ENCODE data around the gene SNED1. TPM values are rescaled to one million over a fixed set of nuclear protein-coding genes. Genes with fewer than 3 reads are reported as not detected.

SNED1 gene
- total RNA-seq, 1 experiment from 2014 or later: 0.07 TPM

DNA sequence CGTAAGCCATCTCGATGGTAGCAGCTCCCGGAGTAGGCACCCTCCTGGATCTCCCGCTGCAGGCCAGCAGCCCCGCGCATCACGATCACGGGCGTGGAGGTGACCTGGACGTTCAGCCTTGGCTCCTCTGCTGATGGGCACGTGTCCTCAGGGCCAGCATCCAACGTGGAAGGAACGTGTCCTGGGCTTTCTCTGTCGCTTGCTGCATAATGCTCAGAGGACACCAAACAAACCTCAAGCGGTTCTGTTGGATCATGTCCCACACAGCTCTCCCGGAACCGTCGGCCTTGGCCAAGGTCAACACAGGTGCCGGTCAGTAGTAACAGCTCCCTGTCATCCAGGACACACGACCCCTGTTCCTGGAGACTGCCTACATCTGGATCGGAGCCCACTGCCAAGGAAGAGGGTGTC lies 127.8 kb downstream of the SNED1 start:
- in situ Hi-C loops (cut with HindIII; ENCODE audit: low sequenced_read_pairs): no loop called here

DNA sequence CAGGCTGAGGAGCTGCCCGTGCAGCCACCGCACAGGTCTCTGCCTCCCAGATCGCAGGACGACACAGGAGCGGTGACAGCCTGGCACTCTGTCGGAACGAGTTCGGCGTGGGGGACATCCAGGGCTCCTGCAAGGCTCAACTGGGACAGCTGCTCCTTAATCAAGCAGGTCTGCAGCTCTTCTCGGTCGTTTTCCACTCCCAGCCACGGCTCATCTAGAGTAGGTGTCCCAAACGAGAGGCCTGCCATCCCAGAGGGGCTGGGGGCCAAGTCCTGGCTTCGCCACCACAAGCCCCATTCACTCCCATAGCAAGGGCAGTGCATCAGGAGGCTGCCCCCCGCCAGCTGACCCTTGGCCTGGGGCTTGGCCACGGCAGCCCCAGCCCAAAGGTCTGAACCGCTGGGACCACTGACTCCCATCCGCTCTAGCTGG lies 128.4 kb downstream of the SNED1 start:
- no peak for DNase-seq (ENCODE audit: low spot score)
- in situ Hi-C loops (cut with HindIII; ENCODE audit: low sequenced_read_pairs): no loop called here

More for the DNA sequence above, 127.8 kb downstream of the SNED1 start:
- DNase-seq (ENCODE audit: low spot score): no peak

DNA sequence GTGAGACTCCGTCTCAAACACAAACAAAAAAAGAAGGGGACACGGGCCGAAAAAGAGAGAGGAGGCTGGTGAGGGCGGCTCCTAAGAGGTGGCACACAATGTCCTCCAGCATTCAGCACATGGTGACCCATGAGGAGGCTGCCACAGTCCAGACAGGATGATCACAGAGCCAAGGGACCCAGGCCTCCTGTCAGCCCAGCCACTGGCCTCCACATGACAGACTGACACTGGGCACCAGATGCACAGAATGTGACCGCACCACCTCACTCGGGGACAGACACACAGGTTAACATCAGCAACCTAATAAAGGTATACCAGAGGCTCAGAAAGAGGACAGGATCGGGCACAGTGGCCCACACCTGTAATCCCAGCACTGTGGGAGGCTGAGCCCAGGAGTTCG lies 129.8 kb downstream of the SNED1 start:
- in situ Hi-C loops (cut with HindIII; ENCODE audit: low sequenced_read_pairs): no loop called here
- DNase-seq (ENCODE audit: low spot score): no peak

DNA sequence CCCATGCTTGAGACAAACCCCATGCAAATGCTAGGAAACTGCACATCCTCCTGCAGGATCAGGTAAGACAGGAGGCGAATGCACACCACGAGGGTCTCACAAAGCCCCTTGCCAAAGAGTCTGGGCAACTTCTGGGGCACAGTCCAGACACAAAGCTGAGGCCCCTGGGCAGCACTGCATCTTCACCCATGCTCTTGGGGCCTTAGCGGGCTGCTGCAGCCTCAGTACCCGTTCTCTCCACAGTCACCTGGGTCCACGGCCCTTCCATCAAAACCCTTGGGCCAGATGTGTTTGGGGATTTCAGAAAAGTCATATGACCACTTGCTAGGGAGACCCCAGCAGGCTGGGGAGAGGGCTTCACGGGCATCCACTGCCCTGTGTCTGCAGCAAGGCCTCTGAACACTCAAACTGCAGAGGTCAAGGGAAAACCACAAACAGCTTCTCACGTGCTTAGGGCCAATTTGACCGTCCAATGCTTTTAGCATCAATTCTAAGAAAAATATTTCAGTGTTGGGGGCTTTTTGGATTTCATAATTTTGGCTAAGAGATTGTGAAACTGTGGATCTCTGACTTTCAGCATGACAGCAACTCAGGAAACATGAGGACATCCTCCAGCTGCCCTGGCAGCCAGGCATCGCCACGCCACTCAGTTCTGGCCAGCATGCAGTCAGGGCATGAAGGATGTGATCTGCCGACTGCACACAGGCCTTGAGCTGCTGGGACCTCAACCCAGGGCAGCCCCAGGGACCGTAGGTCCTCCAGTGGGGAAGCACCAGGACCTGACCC lies 130.9 kb downstream of the SNED1 start:
- in situ Hi-C loops (cut with HindIII; ENCODE audit: low sequenced_read_pairs): no loop called here
- DNase-seq (ENCODE audit: low spot score): no peak

DNA sequence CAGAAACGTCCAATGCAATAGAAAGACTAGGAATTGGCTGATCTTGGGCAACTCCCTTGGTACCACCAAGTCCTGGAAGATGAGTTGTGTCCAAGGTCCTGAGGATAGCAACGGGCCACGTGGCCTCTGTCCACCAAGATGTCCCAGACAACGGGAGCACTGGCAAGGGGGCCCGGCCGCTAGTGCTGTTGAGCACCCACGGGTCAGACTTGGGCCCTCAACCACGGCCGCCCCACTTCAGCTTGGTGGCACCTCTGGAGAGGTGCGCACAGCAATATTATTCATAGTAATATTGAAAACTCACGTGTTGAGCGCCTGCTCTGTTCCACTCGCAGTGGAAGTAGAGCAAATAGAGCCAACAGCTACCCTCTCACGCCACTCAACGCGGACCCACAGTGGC lies 131.9 kb downstream of the SNED1 start:
- no peak for DNase-seq (ENCODE audit: low spot score)
- in situ Hi-C loops (cut with HindIII; ENCODE audit: low sequenced_read_pairs): no loop called here

DNA sequence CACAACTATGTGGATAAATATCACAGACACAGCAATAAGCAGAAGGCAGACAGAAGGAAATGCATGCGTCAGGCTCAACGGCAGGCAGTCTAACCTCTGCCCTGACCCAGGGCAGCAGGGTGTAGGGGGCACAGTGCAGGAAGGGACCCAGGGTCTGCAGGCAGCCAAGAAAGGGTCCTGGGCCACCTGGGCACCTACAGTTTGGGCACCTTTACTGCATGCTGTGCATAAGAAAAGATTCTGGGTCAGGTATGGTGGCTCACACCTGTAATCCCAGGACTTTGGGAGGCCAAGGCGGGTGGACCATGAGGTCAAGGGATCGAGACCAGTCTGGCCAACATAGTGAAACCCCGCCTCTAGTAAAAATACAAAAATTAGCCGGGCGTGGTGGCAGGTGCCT lies 133.1 kb downstream of the SNED1 start:
- in situ Hi-C loops (cut with HindIII; ENCODE audit: low sequenced_read_pairs): no loop called here
- DNase-seq (ENCODE audit: low spot score): no peak

DNA sequence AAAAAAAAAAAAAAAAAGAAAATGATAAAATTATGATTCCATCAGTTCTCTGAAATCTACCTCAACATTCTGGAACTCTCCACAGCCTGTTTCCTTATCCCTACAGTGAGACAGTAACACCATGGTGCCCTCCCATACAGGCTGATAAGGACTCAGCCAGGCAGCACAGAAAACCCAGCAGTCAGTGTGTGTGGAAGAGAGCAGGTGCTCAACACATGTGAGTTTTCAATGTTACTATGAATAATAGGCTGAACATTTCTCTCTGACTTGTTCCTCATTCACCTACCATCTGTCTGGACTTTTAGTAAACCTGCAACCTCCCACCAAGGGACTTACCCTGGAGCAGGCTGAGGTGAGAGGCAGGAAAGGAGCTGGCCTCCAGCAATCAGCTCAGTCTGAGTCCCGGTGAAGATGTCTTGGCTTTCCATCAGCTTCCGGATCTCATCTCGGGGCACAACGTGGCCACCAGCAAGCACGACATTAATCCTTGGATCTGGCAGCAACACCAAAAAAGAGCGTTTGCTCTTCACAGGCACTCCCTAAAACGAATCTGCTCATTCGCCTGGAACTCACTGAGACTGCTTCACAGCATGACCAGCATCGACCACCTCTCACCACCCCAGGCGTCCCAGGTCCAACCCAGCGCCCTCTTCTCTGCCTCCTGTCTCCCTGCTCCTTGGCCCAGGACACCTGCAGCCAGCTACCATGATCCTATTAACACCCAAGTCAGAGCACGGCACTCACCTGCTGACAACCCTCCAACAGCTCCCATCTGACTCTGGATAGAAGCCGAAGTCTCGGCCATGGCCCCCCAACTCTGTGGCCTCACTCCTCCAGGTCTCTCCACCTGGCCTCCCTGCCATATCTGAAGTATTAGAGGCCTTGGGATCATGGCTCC lies 134.4 kb downstream of the SNED1 start:
- peak; percentile 28 for DNase-seq (ENCODE audit: low spot score)

DNA sequence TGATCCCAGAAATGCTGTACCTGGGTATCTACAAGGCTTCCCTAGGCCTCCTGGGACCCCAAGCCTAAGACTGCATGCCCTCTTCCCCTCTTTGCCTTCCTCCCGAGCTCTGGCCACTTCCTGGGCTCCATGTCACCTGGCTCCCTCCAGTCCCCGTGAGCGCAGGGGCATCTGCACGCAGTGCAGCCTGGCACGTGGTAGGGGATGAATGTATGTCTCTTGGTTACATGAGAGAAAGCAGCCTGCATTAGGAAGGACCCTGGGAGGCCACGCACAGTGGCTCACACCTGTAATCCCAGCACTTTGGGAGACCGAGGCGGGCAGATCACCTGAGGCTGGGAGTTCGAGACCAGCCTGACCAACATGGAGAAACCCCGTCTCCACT lies 135.0 kb downstream of the SNED1 start:
- in situ Hi-C loops (cut with HindIII; ENCODE audit: low sequenced_read_pairs): no loop called here
- no peak for DNase-seq (ENCODE audit: low spot score)

More for the DNA sequence above, 134.4 kb downstream of the SNED1 start:
- in situ Hi-C loops (cut with HindIII; ENCODE audit: low sequenced_read_pairs): no loop called here

DNA sequence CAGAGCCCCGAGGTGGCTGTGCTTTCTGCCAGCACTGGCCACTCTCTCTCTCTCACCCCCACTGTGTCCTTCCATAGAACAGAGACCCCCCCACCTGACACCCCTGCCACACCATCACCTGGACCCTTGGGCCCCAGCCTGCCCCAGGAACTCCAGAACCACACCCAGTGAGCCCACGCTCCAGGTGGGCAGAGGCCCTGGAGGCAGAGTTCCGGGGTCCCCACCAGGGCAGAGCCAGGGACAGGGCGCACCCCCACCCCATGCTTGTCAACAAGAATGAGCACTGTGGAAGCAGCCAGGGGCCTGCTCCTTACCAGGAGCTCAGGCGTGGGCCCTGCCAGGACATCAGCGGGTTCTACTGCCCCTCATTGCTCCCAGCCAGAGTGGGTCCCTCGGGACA lies 136.3 kb downstream of the SNED1 start:
- in situ Hi-C loops (cut with HindIII; ENCODE audit: low sequenced_read_pairs): no loop called here
- DNase-seq (ENCODE audit: low spot score): no peak

DNA sequence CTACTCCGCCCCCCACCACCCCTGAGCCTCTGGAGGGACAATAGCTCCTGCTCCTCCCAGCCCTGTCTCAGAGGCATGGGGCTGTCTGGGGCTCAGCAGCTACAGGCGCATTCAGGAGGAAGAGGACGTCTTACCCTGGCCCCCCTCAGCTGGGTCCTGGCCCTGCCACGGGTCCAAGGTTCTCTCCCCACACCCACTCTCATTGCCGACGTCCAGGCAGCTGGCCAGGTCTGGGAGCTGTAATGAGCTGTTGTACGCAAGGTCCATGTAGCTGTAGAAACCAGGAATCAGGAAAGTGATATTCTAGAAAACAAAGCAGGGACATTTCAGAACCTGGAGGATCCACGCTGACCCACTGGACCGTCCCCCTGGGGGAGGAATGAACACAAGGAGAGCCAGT lies 137.3 kb downstream of the SNED1 start:
- DNase-seq (ENCODE audit: low spot score): no peak
- in situ Hi-C loops (cut with HindIII; ENCODE audit: low sequenced_read_pairs): no loop called here

DNA sequence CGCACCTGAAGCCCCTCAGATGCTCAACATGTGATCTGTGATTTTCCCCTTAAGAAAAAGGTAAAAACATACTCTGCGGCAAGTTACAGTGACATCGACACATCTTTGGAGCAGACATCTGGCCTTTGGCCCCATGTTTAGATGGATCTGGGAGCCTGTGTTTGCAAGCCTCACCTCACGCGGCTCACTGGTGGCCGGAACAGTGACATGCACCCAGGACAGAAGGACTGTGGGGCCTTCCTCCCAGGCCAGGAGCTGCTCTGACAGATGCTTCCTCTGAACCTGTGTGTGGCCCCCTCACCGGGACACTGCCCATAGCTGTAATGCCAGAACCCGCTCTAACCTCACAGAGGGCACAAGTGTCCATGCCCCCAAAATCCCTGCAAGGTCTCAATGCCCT lies 137.8 kb downstream of the SNED1 start:
- in situ Hi-C loops (cut with HindIII; ENCODE audit: low sequenced_read_pairs): no loop called here

DNA sequence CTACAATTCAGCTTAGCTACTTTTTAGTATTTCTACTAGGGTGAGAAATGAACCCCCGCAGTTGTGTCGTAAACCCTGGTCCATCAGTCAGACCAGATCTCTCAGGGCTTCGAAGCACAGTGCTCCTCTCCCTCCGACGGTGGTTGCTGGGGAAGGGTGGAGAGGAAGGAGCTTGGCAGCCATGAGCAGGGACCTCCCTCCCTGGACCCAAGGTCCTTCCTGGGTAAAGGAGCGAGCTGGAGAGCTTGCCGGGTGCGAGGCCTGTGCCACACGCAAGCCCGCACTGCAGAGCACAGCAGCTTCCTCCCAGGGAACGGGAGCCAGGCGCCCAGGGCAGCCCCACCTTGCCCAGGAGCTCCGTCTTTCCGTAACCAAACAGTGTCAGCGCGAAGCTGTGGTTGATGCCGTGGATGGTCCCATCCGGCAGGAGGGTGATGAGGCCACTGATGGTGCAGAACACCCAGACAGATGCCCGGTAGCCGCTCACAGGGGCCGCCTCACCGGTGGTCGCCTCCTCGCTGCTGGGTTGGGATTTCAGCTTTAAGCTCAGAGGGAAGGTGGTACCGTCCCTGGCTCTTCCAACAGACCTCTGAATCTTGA lies 138.3 kb downstream of the SNED1 start:
- DNase-seq (ENCODE audit: low spot score): no peak
- in situ Hi-C loops (cut with HindIII; ENCODE audit: low sequenced_read_pairs): no loop called here

More for the DNA sequence above, 137.8 kb downstream of the SNED1 start:
- no peak for DNase-seq (ENCODE audit: low spot score)

DNA sequence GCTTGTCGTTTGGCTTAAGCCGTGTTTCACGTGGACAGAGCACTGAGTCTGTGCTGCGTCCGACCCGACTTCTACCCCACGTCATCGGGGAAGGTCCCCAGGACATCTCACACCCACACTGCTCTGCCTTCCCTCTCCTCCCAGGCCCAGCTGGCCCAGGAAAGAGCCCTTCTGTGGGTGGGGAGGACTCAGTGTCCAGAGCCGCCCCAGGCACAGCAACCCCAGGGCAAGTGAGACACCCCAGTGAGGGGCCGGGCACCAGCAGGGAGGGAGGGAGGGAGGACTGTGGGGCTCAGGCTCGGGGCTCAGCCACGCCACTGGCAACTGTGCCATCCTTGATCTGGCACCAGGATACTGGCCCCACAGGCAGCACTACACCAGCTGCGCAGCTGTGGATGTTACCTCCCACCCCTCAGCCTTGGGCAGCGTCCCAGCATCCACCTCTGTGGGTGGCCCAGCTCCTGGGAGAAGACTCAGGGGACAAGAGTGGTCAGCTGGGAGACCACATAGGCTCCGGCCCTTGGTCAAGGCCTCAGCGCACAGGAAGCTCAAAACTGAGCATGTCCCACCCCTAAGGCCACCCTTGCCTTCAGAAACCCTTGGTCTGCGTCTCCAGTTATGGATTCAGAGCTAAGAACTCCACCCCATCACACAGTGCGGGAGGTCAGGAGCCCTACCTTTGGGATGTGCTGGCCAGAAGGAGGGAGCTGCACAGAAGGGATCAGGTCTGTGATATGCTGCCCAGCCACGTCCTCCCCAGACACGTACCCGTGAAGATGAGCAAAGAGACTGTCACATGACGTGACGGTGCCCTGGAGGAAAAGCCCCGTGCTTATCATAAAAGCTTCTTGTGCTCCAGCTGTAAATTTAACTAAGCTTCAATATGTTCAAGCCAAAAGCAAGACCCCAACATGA lies 139.1 kb downstream of the SNED1 start:
- DNase-seq (ENCODE audit: low spot score): no peak
- in situ Hi-C loops (cut with HindIII; ENCODE audit: low sequenced_read_pairs): no loop called here

DNA sequence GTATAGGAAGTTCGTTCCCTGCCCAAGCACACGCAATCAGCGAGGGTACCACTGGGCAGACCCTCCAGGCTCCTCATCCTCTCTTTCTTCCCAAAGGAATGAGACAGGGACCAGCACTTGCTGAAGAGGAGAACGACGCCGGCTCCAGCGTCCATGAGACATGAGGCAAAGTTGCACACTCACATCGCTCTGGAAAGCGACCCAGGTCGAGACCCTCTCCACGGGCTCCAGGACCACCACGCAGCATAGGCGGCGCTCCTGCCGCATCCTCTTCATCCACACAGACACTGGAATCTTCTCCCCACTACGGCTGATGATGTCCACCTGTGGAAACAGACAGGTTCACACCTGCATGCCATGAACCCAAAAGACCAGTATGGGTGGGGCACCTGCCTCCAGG lies 140.1 kb downstream of the SNED1 start:
- in situ Hi-C loops (cut with HindIII; ENCODE audit: low sequenced_read_pairs): no loop called here

DNA sequence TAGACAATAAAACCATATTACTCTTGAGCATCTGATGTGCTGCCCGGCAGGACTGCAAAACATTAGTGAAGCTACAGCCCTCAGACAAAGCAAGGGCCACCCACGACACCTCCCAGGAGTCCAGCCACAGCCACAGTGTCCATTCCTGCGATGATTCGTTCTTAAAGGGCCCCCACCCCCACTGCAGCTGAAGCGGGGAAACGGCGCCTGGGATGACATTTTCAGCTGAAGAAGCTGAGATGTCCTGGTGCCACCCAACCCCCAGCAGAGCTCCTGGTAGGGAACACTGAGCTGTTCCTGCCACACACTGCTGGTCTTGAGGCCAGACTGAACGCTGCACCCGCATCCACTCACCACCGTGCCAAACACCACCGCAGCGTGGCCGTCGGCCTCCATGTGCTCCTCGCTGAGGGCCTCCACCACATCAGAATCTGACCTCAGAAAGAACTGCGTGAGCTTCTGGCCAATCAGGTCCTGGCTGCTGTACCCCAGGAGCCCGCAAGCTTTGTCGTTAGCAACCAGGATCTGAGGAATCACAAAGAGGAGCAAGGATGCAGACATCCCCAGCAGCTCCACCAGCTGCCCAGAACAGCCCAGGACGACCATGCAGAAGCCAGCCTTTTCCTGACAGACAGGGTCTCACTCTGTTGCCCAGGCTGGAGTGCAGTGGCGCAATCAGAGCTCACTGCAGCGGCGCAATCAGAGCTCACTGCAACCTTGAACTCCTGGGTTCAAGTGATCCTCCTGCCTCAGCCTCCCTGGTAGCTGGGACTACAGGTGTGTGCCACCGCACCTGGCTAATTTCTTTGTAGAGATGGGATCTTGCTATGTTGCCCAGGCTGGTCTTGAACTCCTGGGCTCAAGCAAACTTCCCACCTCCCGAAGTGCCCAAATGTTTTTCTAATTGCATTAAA lies 141.4 kb downstream of the SNED1 start:
- no peak for DNase-seq (ENCODE audit: low spot score)
- in situ Hi-C loops (cut with HindIII; ENCODE audit: low sequenced_read_pairs): no loop called here

More for the DNA sequence above, 140.1 kb downstream of the SNED1 start:
- DNase-seq (ENCODE audit: low spot score): no peak

DNA sequence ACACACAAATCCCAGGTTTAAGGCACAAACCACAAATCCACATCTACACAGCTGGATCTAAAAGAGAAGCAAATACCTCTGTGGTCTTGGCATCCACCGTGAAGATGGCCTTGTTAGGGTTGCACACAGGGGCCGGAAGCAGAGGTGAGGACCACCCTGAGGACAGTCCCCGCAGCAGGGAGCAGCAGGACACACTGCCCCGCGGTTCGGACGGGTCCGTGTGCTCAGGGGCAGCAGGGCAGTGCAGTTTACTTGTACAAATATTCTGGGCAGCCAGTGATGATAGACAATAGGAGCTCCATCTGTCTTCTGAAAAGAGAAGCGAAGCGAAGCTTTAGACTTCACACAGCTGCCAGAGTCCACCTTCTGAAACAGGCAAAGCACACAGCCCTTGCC lies 142.0 kb downstream of the SNED1 start:
- in situ Hi-C loops (cut with HindIII; ENCODE audit: low sequenced_read_pairs): no loop called here

DNA sequence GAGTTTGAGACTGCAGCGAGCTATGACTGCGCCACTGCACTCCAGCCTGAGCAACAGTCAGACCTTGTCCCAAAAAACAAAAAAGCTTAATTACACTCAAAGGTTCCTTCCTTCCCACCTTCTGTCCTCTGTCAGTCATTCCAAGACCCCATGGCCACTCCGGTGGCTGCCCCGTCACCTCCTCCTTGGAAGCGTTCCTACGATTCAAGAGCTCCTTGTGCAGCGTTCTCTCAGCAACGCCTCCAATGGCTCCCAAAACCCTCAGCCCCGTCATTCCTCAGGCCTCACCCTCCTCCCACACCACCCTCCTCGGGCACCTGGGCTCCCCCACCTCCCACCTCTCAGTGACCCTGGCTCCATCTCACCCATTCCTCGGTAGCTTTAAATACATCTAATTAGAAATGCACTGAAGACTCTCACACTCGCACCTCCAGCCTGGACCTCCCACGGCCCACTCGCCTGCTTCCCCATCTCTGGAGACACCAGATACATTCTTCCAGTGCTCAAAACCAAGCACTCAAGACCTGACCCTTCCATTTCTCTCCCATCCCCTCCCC lies 142.9 kb downstream of the SNED1 start:
- in situ Hi-C loops (cut with HindIII; ENCODE audit: low sequenced_read_pairs): no loop called here
- no peak for DNase-seq (ENCODE audit: low spot score)

More for the DNA sequence above, 142.0 kb downstream of the SNED1 start:
- no peak for DNase-seq (ENCODE audit: low spot score)

DNA sequence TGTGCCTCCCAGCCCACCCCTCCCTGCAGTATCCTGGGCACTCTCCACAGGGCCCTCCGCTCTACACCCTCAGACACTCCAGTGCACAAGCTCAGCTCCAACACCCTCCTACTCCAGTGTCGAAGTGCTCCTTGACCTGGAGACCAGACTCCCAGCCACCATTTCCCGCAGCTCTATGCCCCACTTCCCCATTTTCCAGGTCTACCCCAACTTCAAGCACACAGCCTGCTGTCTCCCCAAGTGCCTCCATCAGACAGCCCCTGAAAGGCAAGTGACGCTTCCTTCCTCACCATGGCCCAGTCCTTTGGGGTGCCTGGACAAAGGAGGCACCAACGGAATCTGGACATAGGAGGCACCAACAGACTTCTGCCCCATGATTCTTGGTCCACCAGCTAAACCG lies 143.6 kb downstream of the SNED1 start:
- no peak for DNase-seq (ENCODE audit: low spot score)
- in situ Hi-C loops (cut with HindIII; ENCODE audit: low sequenced_read_pairs): no loop called here

Measured in G401 (cell line).